ENCODE measurements around the gene NMUR1. TPM values are rescaled to one million over a fixed set of nuclear protein-coding genes. Genes with fewer than 3 reads are reported as not detected.
"Not testable (repeated sequence)": the region's sequence is repeated elsewhere in the genome, so short reads cannot be mapped to it uniquely, and the experiment has no call there.

Gene NMUR1
- total RNA-seq, 1 donor: not detected

DNA sequence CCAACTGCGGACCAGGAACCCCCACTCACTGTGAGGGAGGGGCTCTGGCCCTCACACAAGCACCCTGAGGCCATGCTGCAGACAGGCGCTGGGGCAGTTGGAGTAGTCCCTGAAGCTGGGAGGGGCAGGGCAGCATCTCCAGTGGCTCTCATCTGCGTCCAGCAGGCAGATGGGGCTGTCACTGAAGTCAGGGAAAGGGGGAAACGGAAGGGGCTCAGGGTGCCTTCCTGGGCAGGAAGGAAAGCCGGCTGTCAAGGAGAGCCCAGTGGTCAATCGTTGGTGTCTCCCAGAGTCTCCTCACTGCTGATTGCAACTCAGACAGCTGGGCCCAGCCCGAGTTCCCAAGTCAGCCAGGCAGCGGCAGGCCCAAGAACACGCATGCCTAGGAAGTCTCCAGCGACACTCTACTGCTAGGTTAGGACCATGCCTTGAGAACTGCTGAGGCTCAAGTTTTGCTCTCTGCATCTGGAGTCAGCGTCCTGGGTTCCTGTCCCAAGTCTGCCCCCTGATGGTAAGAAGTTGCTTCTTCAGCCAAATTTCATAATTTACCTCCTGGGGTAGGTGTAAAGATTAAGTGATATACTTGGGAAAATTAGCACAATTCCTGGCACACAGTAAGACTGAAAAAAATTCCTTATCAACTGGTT is 27.4 kb upstream of the NMUR1 start:
- no peak overlapping the region for H3K4me3 ChIP-seq (ENCODE audit: low read depth, low read length)
- DNase-seq (ENCODE audit: low read depth): peak; percentile 90
- TF ChIP-seq, protein P1, sequence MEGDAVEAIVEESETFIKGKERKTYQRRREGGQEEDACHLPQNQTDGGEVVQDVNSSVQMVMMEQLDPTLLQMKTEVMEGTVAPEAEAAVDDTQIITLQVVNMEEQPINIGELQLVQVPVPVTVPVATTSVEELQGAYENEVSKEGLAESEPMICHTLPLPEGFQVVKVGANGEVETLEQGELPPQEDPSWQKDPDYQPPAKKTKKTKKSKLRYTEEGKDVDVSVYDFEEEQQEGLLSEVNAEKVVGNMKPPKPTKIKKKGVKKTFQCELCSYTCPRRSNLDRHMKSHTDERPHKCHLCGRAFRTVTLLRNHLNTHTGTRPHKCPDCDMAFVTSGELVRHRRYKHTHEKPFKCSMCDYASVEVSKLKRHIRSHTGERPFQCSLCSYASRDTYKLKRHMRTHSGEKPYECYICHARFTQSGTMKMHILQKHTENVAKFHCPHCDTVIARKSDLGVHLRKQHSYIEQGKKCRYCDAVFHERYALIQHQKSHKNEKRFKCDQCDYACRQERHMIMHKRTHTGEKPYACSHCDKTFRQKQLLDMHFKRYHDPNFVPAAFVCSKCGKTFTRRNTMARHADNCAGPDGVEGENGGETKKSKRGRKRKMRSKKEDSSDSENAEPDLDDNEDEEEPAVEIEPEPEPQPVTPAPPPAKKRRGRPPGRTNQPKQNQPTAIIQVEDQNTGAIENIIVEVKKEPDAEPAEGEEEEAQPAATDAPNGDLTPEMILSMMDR (IDR thresholded peaks at IDR 0.05; ENCODE audit: insufficient read depth, low read depth, low read length): peak; percentile 79

DNA sequence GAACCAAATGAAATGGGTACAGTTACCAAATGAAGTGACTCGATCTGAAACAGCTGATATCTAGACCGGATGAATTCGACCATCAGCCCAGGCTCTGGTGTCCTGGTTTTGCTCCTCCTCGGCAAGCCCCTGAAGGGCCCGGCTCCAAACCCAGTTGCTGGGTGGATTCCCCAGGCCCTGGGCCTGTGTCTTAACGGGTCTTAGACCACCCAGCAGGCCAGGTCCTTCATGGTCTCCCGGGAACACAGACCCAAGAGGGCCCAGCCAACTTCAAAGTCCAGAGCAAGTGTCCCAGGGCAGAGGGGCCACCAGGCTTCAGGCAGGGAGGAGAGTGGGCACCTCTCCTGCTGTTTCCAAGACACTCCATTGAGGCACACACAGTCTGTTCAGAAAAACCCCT is 26.7 kb upstream of the NMUR1 start:
- no peak for DNase-seq (ENCODE audit: low read depth)
- no peak overlapping the region for H3K4me3 ChIP-seq (ENCODE audit: low read depth, low read length)
- TF ChIP-seq, protein P1 (IDR thresholded peaks at IDR 0.05; ENCODE audit: insufficient read depth, low read depth, low read length): no peak

DNA sequence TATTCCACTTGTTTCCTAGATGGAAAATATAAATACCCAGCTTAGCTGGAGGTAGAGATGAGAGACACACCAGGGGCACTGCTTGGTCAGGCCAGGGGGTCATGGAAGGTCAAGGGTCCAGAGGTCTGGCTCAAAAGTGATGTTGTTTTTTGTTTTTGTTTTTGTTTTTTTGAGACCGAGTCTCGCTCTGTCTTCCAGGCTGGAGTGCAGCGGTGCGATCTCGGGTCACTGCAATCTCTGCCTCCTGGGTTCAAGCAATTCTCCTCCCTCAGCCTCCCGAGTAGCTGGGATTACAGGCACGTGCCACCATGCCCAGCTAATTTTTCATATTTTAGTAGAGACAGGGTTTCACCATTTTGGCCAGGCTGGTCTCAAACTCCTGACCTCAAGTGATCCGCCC is 26.3 kb upstream of the NMUR1 start:
- not testable (repeated sequence) for DNase-seq (ENCODE audit: low read depth); H3K4me3 ChIP-seq (ENCODE audit: low read depth, low read length)

DNA sequence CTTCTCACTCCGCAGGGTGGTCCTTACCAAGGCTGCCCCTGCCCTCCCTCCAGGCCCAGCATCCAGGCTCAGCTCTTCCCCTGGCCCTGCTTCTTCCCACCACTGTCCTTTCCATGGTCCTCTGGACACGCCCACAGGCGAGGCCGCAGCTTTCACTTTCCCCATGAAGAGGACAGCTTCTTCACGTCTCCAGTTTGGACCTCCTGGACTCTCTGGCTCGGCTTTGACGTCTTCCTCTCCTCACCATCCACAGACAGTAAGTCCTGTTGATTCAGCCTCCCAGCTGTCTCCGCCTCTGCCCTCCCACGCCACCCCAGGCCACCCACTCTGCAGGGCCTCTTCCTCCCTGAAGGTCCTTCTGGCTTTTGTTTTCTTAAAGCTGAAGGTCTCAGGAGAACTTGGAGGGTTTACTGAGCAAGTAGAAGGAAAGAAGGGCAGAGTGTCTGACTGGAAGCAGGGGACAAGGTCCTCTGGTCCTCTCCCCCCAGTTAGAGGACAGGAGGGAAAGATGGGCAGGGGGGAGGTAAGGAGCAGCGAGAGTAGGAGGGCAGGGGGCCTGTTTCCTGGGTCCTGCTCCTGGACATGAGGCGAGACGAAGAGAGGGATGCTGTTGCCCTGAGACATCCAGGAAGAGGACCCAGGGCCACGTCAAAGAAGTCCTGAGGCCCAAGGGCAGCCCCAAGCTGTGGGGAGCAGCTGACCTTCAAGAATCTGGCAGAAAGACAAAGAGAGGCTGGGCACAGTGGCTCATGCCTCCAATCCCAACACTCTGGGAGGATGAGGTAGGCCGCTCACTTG is 24.7 kb upstream of the NMUR1 start:
- peak; percentile 88 for DNase-seq (ENCODE audit: low read depth)
- TF ChIP-seq, protein P1 (IDR thresholded peaks at IDR 0.05; ENCODE audit: insufficient read depth, low read depth, low read length): no peak
- peak overlapping the region; percentile 25 for H3K4me3 ChIP-seq (ENCODE audit: low read depth, low read length)

DNA sequence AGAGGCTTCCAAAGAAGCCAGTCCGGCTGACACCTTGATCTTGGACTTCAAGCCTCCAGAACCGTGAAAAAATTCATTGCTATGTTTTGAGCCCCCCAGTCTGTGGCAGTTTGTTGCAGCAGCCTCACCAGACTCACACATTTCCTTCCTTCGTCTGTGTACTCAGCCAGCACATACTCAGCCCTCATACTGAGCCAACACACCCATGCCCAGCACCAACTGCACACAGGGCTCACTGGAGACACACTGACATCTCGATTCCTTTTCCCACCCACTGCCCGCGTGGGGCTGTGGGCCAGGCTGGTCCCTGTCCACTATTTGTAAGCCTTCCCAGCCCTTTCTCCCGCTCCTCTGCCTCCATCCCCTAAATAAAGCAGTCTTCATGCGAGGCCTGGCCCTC is 24.1 kb upstream of the NMUR1 start:
- peak overlapping the region; percentile 25 for H3K4me3 ChIP-seq (ENCODE audit: low read depth, low read length)
- no peak for DNase-seq (ENCODE audit: low read depth)
- TF ChIP-seq, protein P1 (IDR thresholded peaks at IDR 0.05; ENCODE audit: insufficient read depth, low read depth, low read length): no peak

DNA sequence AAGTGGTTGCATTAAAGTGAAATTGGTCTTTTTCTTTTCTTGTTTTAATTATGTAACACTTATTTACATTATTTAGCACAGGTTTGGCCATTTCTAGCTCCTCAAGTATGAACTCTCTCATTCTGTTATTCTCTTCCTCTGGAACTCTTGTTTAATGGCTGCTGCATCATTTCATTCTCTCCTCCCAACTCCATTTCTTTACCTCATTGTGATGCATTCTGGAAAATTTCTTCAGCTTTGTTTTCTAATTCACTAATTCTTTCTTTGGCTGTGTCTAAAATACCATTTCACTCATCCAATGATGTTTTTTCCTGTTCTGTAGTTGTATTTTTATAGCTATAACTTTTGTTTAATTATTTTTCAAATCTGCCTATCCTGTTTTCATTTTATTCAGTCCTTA is 22.5 kb upstream of the NMUR1 start:
- DNase-seq (ENCODE audit: low read depth): no peak
- TF ChIP-seq, protein P1 (IDR thresholded peaks at IDR 0.05; ENCODE audit: insufficient read depth, low read depth, low read length): no peak

DNA sequence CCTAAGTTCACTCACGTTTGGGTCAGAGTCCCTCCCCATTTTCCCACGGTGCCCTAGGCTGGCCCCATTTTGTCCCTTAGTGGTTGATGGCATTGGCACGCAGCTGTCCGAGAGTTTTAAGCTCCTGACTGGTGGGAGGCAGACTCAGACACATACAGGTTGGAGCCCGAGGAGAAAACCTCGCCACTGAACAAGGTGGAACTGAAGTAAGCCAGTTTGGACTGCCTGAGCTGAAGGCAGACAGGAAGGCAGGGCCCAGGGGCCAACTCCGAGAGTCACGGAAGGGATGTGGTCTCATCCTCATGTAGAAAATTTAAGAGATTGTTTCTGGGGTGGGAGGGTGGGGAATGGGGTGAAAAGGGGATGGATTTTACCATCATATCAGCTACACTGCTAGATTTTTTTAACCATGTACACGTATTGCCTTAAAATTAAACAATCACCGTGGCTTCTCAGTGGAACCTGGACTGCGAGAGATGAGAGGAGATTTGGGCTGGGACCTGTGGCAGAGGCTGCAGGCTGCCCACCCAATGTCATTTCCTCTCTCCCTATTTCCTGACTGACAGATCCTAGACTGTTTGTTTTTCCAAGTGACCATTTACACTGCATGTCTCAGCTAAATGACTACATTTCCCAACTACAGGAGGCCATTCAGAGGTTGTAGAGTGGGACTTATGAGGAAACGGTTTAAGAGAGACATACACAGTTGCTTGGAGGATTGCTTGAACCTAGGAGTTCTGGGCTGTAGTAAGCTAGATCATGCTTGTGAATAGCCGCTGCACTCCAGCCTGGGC is 19.4 kb upstream of the NMUR1 start:
- DNase-seq (ENCODE audit: low read depth): no peak
- TF ChIP-seq, protein P1 (IDR thresholded peaks at IDR 0.05; ENCODE audit: insufficient read depth, low read depth, low read length): no peak
- H3K4me3 ChIP-seq (ENCODE audit: low read depth, low read length): no peak overlapping the region

More for the DNA sequence above, 22.5 kb upstream of the NMUR1 start:
- no peak overlapping the region for H3K4me3 ChIP-seq (ENCODE audit: low read depth, low read length)

Measured in fibroblast of villous mesenchyme (primary cell).